ENCODE measurements around the gene RFXAP.

The RFXAP gene

GRCh38 chr13:36875961-36876360, 56.9 kb downstream of the RFXAP start:
- H3K4me3 ChIP-seq (ENCODE audit: low read length): no peak overlapping the region
- DNase-seq (ENCODE audit: low read depth): no peak
- no peak for TF ChIP-seq CTCF (conservative IDR thresholded peaks at IDR 0.05; ENCODE audit: low read length)
